Measurements from ENCODE around the gene ZBTB7C.

The ZBTB7C gene

DNA sequence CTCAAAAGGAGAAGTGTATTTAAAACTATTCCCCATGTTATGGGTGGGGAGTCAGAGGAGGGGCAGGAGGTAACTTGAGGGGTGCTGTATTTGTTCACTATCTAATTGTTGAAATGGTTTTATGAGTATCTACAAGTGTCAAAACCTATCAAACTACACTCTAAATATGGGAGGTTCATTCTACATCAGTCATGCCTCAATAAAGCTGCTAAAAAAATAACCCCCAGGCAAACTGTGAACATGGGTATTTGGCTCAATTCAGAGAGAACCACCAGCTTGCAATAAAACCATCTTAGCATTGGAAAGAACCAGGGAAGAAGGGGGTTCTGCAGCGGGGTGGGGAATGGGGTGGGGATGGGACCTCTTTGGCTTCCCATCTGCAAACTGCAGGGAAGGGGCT, 302.7 kb downstream of the ZBTB7C start:
- no peak for DNase-seq

DNA sequence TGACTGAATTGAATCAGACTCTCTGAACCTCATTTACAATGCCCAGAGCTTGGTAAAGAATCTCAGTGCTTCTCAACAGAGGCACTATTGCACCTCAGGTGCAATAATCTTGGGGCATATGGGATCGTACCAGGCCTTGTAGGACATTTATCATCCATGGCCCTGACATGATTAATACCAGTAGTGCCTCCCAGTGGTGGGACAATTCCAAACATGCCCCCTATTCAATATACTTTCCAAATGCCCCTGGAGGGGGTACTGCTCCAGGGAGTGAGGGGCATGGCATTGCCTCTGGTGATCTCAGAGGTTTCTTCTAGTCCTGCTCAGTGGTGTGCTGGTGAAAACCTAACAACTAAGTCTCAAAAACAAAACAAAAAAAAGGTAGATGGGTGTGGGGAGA, 303.9 kb downstream of the ZBTB7C start:
- no peak for DNase-seq

DNA sequence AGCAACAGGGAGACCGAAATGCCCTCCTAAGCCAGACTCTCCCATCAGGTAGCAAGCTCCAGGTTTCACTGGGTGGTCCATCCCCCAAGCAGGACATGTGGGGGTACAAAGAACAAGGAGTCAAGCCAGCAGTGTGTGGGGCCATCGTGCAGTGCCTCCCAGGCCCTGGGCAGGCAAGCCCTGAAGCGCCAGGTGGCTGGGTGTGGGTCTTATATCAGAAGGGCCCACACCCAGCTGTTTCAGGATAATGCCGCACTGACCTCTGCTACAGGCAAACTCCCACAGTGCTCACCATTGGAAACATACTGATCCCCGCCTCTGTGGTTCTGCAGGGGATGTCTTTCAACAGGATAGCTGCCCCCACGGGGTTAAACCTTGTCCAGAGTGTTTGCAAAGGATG, 304.5 kb downstream of the ZBTB7C start:
- no peak for DNase-seq

- DNase-seq, result no peak
Measured at GRCh38 chr18:48100651-48101165, 308.5 kb downstream of the ZBTB7C start.

DNA sequence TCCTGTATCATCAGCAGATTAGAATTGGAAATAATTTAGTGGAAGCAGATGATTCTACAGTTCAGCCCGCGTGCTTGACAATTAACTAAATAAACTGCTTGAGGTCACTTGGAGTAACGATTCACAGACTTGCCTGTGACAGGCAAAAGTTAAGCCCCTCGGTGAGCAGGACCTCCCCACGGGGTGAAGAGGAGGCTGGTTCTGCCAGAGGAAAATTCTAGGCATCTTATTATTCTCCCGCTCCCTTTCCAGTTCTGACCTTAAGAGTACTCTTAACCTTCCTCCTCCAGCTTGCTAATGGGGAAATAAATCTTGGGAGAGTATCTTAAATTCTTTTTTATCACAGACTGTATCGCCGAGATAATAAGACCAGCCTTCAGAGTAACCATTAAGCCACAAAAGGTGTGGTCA, 309.0 kb downstream of the ZBTB7C start:
- DNase-seq, result no peak

DNA sequence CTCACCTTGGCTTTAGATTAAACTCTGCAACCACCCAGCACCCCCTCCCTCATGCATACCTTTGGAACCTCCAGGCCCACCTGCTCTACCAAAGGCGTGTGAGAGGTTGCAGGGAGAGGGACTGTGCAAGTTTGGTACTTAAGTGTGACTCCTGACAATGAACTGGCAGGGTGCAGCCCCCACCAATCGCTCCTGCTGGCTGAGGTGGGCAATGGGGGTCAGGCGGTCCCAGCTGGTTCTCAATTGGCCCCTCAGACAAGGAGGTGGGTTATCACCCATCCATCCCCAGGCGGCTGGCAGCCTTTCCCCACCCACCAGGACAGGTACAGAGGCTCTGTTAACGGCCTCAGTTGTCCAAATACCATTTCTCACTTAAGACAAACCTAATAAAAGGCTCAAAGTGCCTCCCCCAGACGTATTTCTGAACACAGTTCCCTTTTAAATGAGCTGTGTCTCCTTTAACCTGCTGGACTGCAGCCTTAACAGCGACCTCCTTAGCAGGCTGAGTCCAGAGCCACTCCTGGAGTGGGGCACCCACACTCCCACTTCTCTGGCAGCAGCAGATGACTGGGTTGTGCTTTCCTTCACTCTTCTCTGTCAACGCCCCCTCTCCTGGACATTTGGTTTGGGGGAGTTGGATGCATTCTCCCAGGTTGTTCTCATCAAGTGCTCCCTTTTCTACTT, 309.6 kb downstream of the ZBTB7C start:
- DNase-seq, result no peak

GRCh38 chr18:48098538-48098937, 310.6 kb downstream of the ZBTB7C start:
- DNase-seq, result no peak

DNA sequence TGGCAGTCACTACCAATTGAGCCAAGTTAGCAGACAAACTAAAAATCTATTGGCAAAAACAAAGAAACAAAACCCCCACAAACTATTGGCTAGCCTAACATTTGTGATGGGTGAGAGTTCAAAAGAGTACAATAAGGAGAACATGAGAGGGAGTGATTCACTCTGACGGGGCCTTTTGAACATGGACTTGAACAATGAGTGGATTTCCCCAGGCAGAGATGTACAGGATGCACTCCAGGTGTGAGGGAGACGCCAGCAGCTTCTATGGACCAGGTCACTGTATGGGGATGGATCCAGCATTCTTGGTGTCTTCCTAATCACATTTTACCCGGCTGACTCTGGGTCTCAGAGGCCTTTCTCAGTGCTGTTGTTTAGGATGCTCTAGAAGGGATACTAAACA, 311.2 kb downstream of the ZBTB7C start:
- no peak for DNase-seq

DNA sequence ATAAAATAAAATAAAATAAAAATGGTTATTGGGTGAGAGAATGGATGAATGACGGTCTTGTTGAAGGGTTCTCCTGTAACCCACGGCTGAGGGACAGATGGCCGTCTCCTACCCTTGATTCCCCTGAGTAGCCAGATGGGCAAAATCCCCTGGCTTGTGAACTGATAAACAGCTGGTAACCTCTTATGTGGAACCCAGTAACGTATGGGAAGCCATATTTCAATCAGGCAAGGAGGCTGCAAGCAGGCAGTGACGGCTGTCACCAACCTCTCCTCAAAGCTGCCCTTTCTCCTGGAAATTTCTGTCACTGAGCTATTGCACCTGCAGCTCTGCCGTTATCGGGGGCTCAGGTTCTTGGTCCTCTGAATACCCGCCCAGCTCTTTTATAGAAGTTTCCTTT, 313.5 kb downstream of the ZBTB7C start:
- no peak for DNase-seq

- no peak for DNase-seq
Measured at GRCh38 chr18:48093104-48093503, 316.1 kb downstream of the ZBTB7C start.

GRCh38 chr18:48091869-48092497, 317.2 kb downstream of the ZBTB7C start:
- DNase-seq, result no peak

GRCh38 chr18:48090702-48091101, 318.5 kb downstream of the ZBTB7C start:
- DNase-seq, result no peak

GRCh38 chr18:48090021-48090420, 319.2 kb downstream of the ZBTB7C start:
- no peak for DNase-seq

GRCh38 chr18:48085781-48086487, 323.2 kb downstream of the ZBTB7C start:
- DNase-seq, result no peak

DNA sequence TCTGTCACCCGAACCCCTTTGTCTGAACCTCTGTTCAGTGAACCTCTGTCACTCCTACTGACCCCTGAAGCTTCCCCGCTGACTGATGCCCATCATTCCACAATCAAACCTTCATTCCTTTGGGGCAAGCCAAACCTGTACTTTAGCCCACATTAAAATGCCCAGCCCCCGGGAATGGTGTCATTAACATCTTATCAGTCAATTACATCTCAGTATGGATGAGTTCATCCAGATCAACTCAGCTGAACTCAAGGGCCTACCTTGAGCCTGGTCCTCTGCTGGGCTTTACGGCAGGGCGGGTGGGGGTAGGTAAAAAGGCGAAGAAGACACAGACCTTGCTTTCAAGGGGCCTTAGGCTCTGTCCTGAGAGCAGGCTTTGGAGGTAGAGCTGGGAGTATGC, 324.3 kb downstream of the ZBTB7C start:
- DNase-seq, result no peak

DNA sequence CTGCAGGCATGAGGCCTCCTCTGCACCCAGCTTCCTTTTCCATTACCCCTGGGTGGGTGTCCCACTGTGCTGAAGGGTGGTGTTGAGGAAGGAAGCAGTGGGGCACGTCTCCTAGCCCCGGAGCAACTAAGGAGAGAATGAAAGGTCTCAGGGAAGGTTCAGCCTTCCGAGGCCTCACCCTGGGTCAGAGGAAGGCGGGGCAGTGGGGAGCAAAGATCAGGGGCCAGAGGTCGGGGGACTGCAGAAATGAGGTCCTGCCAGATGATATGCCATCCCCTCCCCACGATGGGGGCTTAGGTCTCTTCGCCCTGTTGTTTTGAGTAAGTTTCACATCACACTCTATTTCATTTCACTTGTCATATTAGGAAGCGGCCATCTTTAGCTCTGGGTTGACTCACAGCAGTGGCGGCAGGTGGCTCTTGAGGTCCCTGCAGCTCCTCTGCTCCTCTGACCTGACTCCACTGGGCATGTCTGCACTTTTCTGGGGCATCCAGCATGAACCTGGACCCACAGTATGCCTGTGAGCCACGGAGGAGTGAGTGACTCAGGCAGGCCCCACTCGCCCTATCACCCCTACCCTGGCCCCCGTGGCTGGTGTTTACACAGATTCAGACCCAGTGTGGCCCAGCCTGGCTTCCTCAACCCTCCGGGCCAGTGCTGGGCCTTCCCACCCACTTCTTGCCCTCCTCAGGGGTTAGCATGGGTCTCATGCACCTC, 325.0 kb downstream of the ZBTB7C start:
- no peak for DNase-seq

GRCh38 chr18:48080546-48080945, 328.6 kb downstream of the ZBTB7C start:
- no peak for DNase-seq

- DNase-seq, result no peak
Measured at GRCh38 chr18:48079885-48080284, 329.3 kb downstream of the ZBTB7C start.

DNA sequence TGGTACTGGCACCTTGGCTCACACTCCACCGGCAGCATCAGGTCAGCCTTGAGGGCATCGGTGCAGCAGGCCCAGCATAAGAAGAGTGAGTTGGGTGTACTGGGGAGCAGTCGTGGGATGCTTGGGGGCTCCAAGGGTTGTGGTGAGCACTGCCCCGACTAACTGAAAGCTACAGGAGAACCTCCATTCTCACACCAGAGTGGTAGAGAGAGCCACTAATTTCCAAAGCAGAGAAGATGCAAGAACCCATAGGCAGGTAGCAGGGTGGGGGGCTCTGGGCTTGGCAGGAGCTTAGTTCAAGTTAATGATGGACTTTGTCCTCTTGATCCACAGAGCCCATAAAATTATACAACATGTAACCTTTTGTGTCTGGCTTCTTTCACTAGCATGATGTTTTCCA, 330.7 kb downstream of the ZBTB7C start:
- no peak for DNase-seq

DNA sequence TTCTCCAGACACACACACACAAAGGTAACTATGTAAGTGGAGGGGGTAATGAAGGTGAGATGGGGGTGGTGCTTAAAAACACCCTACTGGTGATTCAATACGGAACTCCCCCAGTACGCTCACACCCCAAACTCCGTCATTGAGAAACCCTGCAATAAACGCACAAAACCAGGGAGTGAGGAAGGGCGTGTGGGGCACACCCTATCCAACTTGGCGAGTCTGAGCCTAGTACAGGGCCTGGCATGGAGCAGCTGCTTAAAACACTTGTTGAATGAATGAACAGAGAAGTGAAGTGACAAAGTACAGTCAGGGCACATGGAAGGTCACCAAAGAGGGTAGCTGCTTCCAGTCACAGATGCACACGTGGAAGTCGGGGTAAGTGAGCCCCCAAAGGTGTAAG, 331.9 kb downstream of the ZBTB7C start:
- DNase-seq, result no peak

GRCh38 chr18:48076461-48076860, 332.7 kb downstream of the ZBTB7C start:
- DNase-seq, result no peak

DNA sequence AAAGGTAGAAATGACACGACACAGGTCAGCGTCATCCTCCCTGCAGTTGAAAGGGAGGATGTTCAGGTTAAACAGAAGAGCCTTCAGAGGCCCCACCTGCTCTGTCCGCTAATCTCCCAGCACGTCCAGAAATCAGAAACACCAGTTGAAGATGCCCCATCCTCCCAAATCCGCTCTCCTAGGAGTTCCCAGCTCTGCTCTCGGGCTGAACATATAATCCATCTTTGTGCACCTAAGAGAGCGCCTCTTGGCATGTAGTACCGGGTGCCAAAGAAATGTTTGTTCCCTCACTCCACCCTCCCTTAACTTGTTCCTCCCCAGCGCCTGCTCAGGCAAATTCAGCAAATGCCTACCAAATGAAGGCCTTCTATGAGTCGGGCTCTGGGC, 333.5 kb downstream of the ZBTB7C start:
- DNase-seq, result no peak

GRCh38 chr18:48074929-48075706, 334.1 kb downstream of the ZBTB7C start:
- no peak for DNase-seq
